WTC11 (cell line): ENCODE results near the gene GOSR2. TPM values are rescaled to one million over a fixed set of nuclear protein-coding genes. Genes with fewer than 3 reads are reported as not detected.

Experiments used
- ATAC-seq: fragments of 200-7000 bp; cut with Tn5 transposase; 2 replicates; pipeline ENCODE4 v1.10.0; 2021; ENCODE audit warnings: mild to moderate bottlenecking, moderate library complexity
- CTCF ChIA-PET: fragments of 300-600 bp; sonication (Branson Sonifier 250); formaldehyde crosslinking; loops from one replicate; lab custom pipeline; 2021; ENCODE audit warnings: antibody characterized with exemption; lab: Charles Lee
- POLR2A ChIA-PET: fragments of 350-600 bp; sonication (Branson Sonifier 250); formaldehyde crosslinking; loops from one replicate; lab custom pipeline; 2021; ENCODE audit warnings: antibody characterized with exemption; lab: Charles Lee
- DNase-seq: peaks from one replicate; pipeline ENCODE4 v3.0.0; 2021; ENCODE audit warnings: low spot score
- H3K27ac Mint-ChIP-seq: 2 replicates; pipeline ENCODE4 v1.8.0; 2021; ENCODE audit warnings: mixed read lengths
- H3K27me3 Mint-ChIP-seq: 2 replicates; pipeline ENCODE4 v1.8.0; 2021; ENCODE audit warnings: low read depth, mild to moderate bottlenecking, moderate library complexity, mixed read lengths
- H3K36me3 Mint-ChIP-seq: 2 replicates; pipeline ENCODE4 v1.8.0; 2021; ENCODE audit warnings: mixed read lengths
- H3K4me1 Mint-ChIP-seq: 2 replicates; pipeline ENCODE4 v1.8.0; 2022; ENCODE audit warnings: mixed read lengths
- H3K4me3 Mint-ChIP-seq: 2 replicates; pipeline ENCODE4 v1.8.0; 2021; ENCODE audit warnings: mild to moderate bottlenecking, moderate library complexity, mixed read lengths
- H3K9me3 Mint-ChIP-seq: 2 replicates; pipeline ENCODE4 v1.8.0; 2021; ENCODE audit warnings: mixed read lengths
- EMX1 ChIP-seq: fragments of 250-450 bp; sonication (Bioruptor Pico); IDR thresholded peaks from 2 replicates; pipeline ENCODE4 v1.8.0; 2021; ENCODE audit warnings: mild to moderate bottlenecking
- GTF2I ChIP-seq: fragments of 250-450 bp; sonication (Bioruptor Pico); conservative IDR thresholded peaks from 2 replicates; pipeline ENCODE4 v1.4.0; 2021; ENCODE audit warnings: mild to moderate bottlenecking
- JAZF1 ChIP-seq: fragments of 250-450 bp; sonication (Bioruptor Pico); IDR thresholded peaks from 2 replicates; pipeline ENCODE4 v1.9.0; 2021; ENCODE audit warnings: moderate library complexity, mild to moderate bottlenecking, inconsistent platforms
- KAT7 ChIP-seq: sonication (generic); formaldehyde crosslinking; IDR thresholded peaks from 2 replicates; pipeline ENCODE4 v1.8.1; 2023; ENCODE audit warnings: missing genetic modification reagents, mild to moderate bottlenecking, borderline replicate concordance
- NFYB ChIP-seq: sonication (generic); formaldehyde crosslinking; conservative IDR thresholded peaks from 2 replicates; pipeline ENCODE4 v1.8.0; 2022; ENCODE audit warnings: low read depth, missing genetic modification reagents
- NR1H2 ChIP-seq: sonication (generic); formaldehyde crosslinking; IDR thresholded peaks from 2 replicates; pipeline ENCODE4 v1.9.0; 2021; ENCODE audit warnings: mild to moderate bottlenecking, moderate library complexity, missing genetic modification reagents
- RORB ChIP-seq: fragments of 250-450 bp; sonication (Bioruptor Pico); IDR thresholded peaks from 2 replicates; pipeline ENCODE4 v1.9.0; 2021; ENCODE audit warnings: mild to moderate bottlenecking
- SMAD4 ChIP-seq: sonication (generic); formaldehyde crosslinking; IDR thresholded peaks from 2 replicates; pipeline ENCODE4 v1.8.0; 2022; ENCODE audit warnings: mild to moderate bottlenecking, missing genetic modification reagents
- TCF7 ChIP-seq: sonication (generic); formaldehyde crosslinking; IDR thresholded peaks from 2 replicates; pipeline ENCODE4 v1.8.0; 2022; ENCODE audit warnings: mild to moderate bottlenecking, low read depth, missing genetic modification reagents, moderate library complexity
- TEAD1 ChIP-seq: sonication (generic); formaldehyde crosslinking; IDR thresholded peaks from 2 replicates; pipeline ENCODE4 v1.8.0; 2022; ENCODE audit warnings: mild to moderate bottlenecking, missing genetic modification reagents
- ZNF263 ChIP-seq: sonication (generic); formaldehyde crosslinking; IDR thresholded peaks from 2 replicates; pipeline ENCODE4 v1.8.1; 2022; ENCODE audit warnings: low read depth, mild to moderate bottlenecking, moderate library complexity, missing genetic modification reagents
- total RNA-seq: library from RNA; stranded (reverse); gene quantifications from 3 replicates; pipeline ENCODE4 v1.2.3, GENCODE V29; 2021
- TF ChIP-seq, protein P1 (sequence below): sonication (generic); formaldehyde crosslinking; IDR thresholded peaks from 2 replicates; pipeline ENCODE4 v1.8.1; 2022; ENCODE audit warnings: mild to moderate bottlenecking, moderate library complexity, missing genetic modification reagents
- TF ChIP-seq, protein P2 (sequence below): sonication (generic); formaldehyde crosslinking; IDR thresholded peaks from 2 replicates; pipeline ENCODE4 v1.8.1; 2023; ENCODE audit warnings: mild to moderate bottlenecking, missing genetic modification reagents
- TF ChIP-seq, protein P3 (sequence below): sonication (generic); formaldehyde crosslinking; IDR thresholded peaks from 2 replicates; pipeline ENCODE4 v1.8.0; 2022; ENCODE audit warnings: missing genetic modification reagents
- TF ChIP-seq, protein P4 (sequence below): sonication (generic); formaldehyde crosslinking; IDR thresholded peaks from 2 replicates; pipeline ENCODE4 v1.8.1; 2022; ENCODE audit warnings: low read depth, missing genetic modification reagents, borderline replicate concordance
- TF ChIP-seq, protein P5 (sequence below): fragments of 250-450 bp; sonication (Bioruptor Pico); IDR thresholded peaks from 2 replicates; pipeline ENCODE4 v1.9.0; 2021; ENCODE audit warnings: mild to moderate bottlenecking
- TF ChIP-seq, protein P6 (sequence below): fragments of 250-450 bp; sonication (Bioruptor Pico); IDR thresholded peaks from 2 replicates; pipeline ENCODE4 v2.1.2; 2022; ENCODE audit warnings: mild to moderate bottlenecking, moderate library complexity

GOSR2 gene
- total RNA-seq, 1 experiment from 2014 or later = 45.8 TPM

DNA sequence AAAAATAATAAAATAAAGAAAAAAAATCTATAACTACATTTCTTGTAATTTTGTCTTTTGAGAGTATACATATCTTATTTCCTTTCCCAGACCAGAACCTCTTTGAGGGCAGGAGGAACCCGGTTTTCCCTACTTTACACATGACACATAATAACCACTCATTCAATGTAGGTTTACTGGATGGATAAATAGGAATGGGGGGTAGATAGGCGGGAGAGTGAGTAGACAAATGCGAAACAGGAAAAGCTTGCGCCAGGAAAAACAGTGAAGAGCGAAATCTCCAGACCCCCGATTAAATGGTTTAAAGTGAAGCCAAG is 515 bp upstream of the GOSR2 start:
- DNase-seq = no peak
- POLR2A ChIA-PET = no interaction called here
- TF ChIP-seq ZNF263 (CRISPR knock-in tag) = no peak
- TF ChIP-seq, all 79 proteins: peak for 0
- Mint-ChIP-seq H3K27ac (peak overlapping the region; percentile 100), H3K9me3 (no peaks in the 10 kb centered on the region), H3K4me3 (peak overlapping the region; percentile 88), H3K36me3 (no peaks in the 10 kb centered on the region), H3K4me1 (peaks cover 9% of the 10 kb centered on the region), H3K27me3 (no peaks in the 10 kb centered on the region)
- CTCF ChIA-PET = no interaction called here
- ATAC-seq = no peak

DNA sequence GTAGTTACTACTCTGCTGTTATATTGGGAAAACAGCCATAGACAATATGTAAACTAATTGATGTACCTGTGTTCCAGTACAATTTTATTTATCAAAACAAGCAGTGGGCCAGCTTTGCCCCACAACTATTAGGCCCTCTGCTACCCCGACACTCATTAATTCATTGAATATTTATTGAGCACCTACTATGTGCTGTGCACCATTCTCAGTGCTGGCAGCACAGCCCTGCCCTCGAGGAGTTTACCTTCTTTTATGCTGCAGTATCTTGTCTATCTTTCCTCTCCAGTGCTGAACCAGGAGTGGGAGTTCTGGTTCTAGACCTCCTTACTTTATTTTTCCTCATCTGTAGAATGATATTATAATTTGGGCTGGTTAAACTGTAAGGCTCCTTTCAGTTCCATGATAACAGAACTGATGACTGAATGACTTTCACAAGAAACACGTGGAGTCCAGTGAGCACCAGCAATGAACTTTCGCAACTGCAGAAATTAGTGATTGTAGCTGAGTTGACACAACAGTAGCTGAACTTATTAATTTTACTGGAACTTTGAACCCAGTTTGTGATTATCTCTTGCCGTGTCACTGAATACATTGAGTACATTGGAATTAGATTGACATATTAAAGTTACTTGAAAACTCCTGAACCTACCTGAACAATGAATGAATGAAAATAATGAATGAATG is 2.4 kb downstream of the GOSR2 start:
- TF ChIP-seq, protein P1, sequence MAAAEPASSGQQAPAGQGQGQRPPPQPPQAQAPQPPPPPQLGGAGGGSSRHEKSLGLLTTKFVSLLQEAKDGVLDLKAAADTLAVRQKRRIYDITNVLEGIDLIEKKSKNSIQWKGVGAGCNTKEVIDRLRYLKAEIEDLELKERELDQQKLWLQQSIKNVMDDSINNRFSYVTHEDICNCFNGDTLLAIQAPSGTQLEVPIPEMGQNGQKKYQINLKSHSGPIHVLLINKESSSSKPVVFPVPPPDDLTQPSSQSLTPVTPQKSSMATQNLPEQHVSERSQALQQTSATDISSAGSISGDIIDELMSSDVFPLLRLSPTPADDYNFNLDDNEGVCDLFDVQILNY (CRISPR knock-in tag) = no peak
- TF ChIP-seq GTF2I (CRISPR knock-in tag) (no peak), KAT7 (CRISPR knock-in tag) (no peak), TCF7 (no peak), NFYB (CRISPR knock-in tag) (no peak), SMAD4 (no peak), RORB (CRISPR knock-in tag) (no peak)
- TF ChIP-seq, protein P2, sequence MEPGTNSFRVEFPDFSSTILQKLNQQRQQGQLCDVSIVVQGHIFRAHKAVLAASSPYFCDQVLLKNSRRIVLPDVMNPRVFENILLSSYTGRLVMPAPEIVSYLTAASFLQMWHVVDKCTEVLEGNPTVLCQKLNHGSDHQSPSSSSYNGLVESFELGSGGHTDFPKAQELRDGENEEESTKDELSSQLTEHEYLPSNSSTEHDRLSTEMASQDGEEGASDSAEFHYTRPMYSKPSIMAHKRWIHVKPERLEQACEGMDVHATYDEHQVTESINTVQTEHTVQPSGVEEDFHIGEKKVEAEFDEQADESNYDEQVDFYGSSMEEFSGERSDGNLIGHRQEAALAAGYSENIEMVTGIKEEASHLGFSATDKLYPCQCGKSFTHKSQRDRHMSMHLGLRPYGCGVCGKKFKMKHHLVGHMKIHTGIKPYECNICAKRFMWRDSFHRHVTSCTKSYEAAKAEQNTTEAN = no peak
- TF ChIP-seq, protein P3, sequence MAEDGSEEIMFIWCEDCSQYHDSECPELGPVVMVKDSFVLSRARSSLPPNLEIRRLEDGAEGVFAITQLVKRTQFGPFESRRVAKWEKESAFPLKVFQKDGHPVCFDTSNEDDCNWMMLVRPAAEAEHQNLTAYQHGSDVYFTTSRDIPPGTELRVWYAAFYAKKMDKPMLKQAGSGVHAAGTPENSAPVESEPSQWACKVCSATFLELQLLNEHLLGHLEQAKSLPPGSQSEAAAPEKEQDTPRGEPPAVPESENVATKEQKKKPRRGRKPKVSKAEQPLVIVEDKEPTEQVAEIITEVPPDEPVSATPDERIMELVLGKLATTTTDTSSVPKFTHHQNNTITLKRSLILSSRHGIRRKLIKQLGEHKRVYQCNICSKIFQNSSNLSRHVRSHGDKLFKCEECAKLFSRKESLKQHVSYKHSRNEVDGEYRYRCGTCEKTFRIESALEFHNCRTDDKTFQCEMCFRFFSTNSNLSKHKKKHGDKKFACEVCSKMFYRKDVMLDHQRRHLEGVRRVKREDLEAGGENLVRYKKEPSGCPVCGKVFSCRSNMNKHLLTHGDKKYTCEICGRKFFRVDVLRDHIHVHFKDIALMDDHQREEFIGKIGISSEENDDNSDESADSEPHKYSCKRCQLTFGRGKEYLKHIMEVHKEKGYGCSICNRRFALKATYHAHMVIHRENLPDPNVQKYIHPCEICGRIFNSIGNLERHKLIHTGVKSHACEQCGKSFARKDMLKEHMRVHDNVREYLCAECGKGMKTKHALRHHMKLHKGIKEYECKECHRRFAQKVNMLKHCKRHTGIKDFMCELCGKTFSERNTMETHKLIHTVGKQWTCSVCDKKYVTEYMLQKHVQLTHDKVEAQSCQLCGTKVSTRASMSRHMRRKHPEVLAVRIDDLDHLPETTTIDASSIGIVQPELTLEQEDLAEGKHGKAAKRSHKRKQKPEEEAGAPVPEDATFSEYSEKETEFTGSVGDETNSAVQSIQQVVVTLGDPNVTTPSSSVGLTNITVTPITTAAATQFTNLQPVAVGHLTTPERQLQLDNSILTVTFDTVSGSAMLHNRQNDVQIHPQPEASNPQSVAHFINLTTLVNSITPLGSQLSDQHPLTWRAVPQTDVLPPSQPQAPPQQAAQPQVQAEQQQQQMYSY (CRISPR knock-in tag) = no peak
- TF ChIP-seq, protein P4, sequence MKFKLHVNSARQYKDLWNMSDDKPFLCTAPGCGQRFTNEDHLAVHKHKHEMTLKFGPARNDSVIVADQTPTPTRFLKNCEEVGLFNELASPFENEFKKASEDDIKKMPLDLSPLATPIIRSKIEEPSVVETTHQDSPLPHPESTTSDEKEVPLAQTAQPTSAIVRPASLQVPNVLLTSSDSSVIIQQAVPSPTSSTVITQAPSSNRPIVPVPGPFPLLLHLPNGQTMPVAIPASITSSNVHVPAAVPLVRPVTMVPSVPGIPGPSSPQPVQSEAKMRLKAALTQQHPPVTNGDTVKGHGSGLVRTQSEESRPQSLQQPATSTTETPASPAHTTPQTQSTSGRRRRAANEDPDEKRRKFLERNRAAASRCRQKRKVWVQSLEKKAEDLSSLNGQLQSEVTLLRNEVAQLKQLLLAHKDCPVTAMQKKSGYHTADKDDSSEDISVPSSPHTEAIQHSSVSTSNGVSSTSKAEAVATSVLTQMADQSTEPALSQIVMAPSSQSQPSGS (CRISPR knock-in tag) = no peak
- Mint-ChIP-seq H3K27me3 (no peaks in the 10 kb centered on the region), H3K4me1 (peaks cover 9% of the 10 kb centered on the region), H3K4me3 (0 out of 2 replicates have a peak overlapping the region, but pooled peaks have one; percentile 9), H3K27ac (no peak overlapping the region), H3K9me3 (no peaks in the 10 kb centered on the region), H3K36me3 (peaks cover 4% of the 10 kb centered on the region)
- POLR2A ChIA-PET = no interaction called here
- ATAC-seq = no peak
- CTCF ChIA-PET = interaction anchor here (1.1 kb wide), 1 partner anchor 16 kb away, joined by 4 read pairs; no protein-coding TSS in a partner anchor
- DNase-seq = no peak

DNA sequence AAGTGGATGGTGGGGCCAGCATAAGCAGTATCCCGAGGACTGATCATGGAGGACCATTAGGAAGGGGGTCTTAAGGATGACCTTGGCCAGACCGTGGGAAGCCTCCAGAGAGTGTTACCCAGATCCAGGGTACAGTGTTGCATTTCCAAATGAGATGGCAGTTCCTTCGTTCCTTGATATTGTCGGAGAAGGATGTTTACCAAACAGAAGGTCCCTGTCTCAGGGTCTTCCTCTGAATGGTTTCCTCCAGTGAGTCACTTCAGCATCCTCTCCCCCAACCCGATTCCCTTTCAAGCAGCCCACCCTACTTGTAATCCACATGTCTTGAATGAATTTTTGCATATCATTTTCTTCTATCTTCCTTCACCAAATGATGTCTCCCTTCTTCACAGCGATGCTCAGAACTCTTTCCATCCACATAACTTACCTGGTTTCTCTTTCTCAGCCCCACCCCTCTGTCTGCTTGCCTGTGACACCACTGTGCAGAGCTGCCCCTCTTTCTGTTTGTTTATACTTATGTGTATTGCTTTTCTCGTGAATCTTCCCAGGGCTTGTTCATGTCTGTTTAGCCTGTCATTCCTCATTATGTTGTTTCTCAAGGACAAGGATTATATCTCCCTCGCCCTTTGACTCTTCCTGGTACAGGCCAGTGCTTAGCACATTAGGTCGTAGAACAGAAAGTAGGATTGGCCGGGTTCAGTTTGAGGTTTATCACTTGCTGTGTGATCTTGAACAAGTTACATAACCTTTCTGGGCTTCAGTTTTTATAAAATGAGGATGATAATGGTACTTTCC is 5.7 kb downstream of the GOSR2 start:
- H3K9me3 Mint-ChIP-seq = no peaks in the 10 kb centered on the region
- TF ChIP-seq TEAD1 = no peak
- TF ChIP-seq, protein P5, sequence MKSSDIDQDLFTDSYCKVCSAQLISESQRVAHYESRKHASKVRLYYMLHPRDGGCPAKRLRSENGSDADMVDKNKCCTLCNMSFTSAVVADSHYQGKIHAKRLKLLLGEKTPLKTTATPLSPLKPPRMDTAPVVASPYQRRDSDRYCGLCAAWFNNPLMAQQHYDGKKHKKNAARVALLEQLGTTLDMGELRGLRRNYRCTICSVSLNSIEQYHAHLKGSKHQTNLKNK = no peak
- TF ChIP-seq, protein P6, sequence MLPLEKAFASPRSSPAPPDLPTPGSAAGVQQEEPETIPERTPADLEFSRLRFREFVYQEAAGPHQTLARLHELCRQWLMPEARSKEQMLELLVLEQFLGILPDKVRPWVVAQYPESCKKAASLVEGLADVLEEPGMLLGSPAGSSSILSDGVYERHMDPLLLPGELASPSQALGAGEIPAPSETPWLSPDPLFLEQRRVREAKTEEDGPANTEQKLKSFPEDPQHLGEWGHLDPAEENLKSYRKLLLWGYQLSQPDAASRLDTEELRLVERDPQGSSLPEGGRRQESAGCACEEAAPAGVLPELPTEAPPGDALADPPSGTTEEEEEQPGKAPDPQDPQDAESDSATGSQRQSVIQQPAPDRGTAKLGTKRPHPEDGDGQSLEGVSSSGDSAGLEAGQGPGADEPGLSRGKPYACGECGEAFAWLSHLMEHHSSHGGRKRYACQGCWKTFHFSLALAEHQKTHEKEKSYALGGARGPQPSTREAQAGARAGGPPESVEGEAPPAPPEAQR (CRISPR knock-in tag) = no peak
- TF ChIP-seq JAZF1 (CRISPR knock-in tag) = no peak
- TF ChIP-seq, protein P1 (CRISPR knock-in tag) = no peak
- no peak for TF ChIP-seq EMX1 (CRISPR knock-in tag)
- no peak for TF ChIP-seq KAT7 (CRISPR knock-in tag)
- no peak for TF ChIP-seq NR1H2

More for the DNA sequence above, 5.7 kb downstream of the GOSR2 start:
- Mint-ChIP-seq H3K36me3 (peaks cover 34% of the 10 kb centered on the region), H3K4me1 (peaks cover 6% of the 10 kb centered on the region), H3K4me3 (no peak overlapping the region), H3K27me3 (no peaks in the 10 kb centered on the region), H3K27ac (peak overlapping the region; percentile 28; the same call in 1 of the 2 replicates)
- ATAC-seq (no peak), DNase-seq (no peak)
- CTCF ChIA-PET = no interaction called here
- POLR2A ChIA-PET = no interaction called here
